Stimulated activated CD8-positive, alpha-beta memory T cell treated with anti-CD3 and anti-CD28 coated beads, Interleukin-7, amount 100 ng/mL, for 48 hours (primary cell): ENCODE data around the gene OR6C2.
"Not testable (repeated sequence)": the region's sequence is repeated elsewhere in the genome, so short reads cannot be mapped to it uniquely, and the experiment has no call there.

ENCODE experiments used
- DNase-seq, 2 donors: peaks; one replicate each; pipeline ENCODE4 v3.0.0-alpha.2; 2020; ENCODE audit warnings: low read depth in 1 of 2; ENCODE audit errors: extremely low read depth in 1 of 2

OR6C2 gene

GRCh38 chr12:55443776-55444175 is at the start of gene OR6C2:
Gene OR6C2, plus strand, starts transcription at chr12:55444076. Its CDS starts 8,138 bp downstream, at chr12:55452214.
- no peak for DNase-seq

GRCh38 chr12:55396326-55396725 is 47.5 kb upstream of the OR6C2 start:
- no peak for DNase-seq

- DNase-seq, result no peak
These were observed 43.6 kb upstream of the OR6C2 start, which contains the start of gene OR6C65 for GRCh38 chr12:55400229-55400628. Gene OR6C65, plus strand, starts transcription at chr12:55400529. Its CDS starts 0 bp downstream, at chr12:55400529.

- DNase-seq, result no peak
These were observed 36.0 kb upstream of the OR6C2 start for GRCh38 chr12:55407866-55408265.

- not testable (repeated sequence) for DNase-seq
These were observed 34.7 kb upstream of the OR6C2 start for GRCh38 chr12:55409133-55409532.

- not testable (repeated sequence) for DNase-seq
These were observed 31.7 kb upstream of the OR6C2 start for GRCh38 chr12:55412138-55412537.

GRCh38 chr12:55413498-55414388 is 30.1 kb upstream of the OR6C2 start:
- DNase-seq, result not testable (repeated sequence)

- DNase-seq, result not testable (repeated sequence)
These were observed 29.5 kb upstream of the OR6C2 start for GRCh38 chr12:55414396-55414823.

GRCh38 chr12:55414889-55415288 is 29.0 kb upstream of the OR6C2 start:
- DNase-seq, result not testable (repeated sequence)

GRCh38 chr12:55416961-55417360 is 26.9 kb upstream of the OR6C2 start:
- DNase-seq, result no peak

- DNase-seq, result no peak
These were observed 23.4 kb upstream of the OR6C2 start for GRCh38 chr12:55420307-55420962.

GRCh38 chr12:55425954-55426353 is 17.9 kb upstream of the OR6C2 start, which contains the start of gene OR6C76:
Gene OR6C76, plus strand, starts transcription at chr12:55426254. Its CDS starts 0 bp downstream, at chr12:55426254.
- DNase-seq, result no peak

GRCh38 chr12:55428331-55429243 is 15.3 kb upstream of the OR6C2 start:
- DNase-seq, result no peak

GRCh38 chr12:55441233-55441632 is 2.6 kb upstream of the OR6C2 start:
- not testable (repeated sequence) for DNase-seq

GRCh38 chr12:55445357-55445756 is 1.5 kb downstream of the OR6C2 start:
- no peak for DNase-seq

GRCh38 chr12:55446326-55446725 is 2.5 kb downstream of the OR6C2 start:
- no peak for DNase-seq

GRCh38 chr12:55448825-55449224 is 4.9 kb downstream of the OR6C2 start:
- no peak for DNase-seq

GRCh38 chr12:55464926-55465325 is 21.1 kb downstream of the OR6C2 start:
- not testable (repeated sequence) for DNase-seq

GRCh38 chr12:55467836-55468235 is 24.0 kb downstream of the OR6C2 start:
- DNase-seq, result no peak

- no peak for DNase-seq
These were observed 25.4 kb downstream of the OR6C2 start for GRCh38 chr12:55469291-55469690.
